ENCODE measurements around the gene NTM. TPM values are rescaled to one million over a fixed set of nuclear protein-coding genes. Genes with fewer than 3 reads are reported as not detected.

The NTM gene
- total and polyA plus RNA-seq, 12 donors, result 0.26 to 11.5 (median 4.0) TPM

GRCh38 chr11:131460931-131461330 is 90.5 kb downstream of the NTM start:
- Histone ChIP-seq H3K4me3 (no peak overlapping the region), H3K36me3 (replicated peaks in 1 of 2) (no peaks in the 10 kb centered on the region), H3K27me3 (no peaks in the 10 kb centered on the region), H3K27ac (no peak overlapping the region), H3K4me1 (replicated peaks in 1 of 2) (no peaks in the 10 kb centered on the region), H3K9me3 (replicated peaks in 1 of 3) (no peaks in the 10 kb centered on the region)
- intact Hi-C loops (cut with DNase I), result no loop called here
- DNase-seq, result no peak
- 88 to 97% (median 92%) methylated on average over 2 of the region's 2 CpGs for WGBS, 4 donors
- TF ChIP-seq POLR2A (IDR thresholded peaks at IDR 0.05) (no peak), CTCF (IDR thresholded peaks at IDR 0.05) (no peak)

GRCh38 chr11:131462622-131463021 is 92.2 kb downstream of the NTM start:
- no peaks in the 10 kb centered on the region for H3K27me3 ChIP-seq
- no peaks in the 10 kb centered on the region for H3K36me3 ChIP-seq (replicated peaks in 1 of 2)
- no peak overlapping the region for H3K27ac ChIP-seq
- intact Hi-C loops (cut with DNase I), result no loop called here
- no peak for TF ChIP-seq POLR2A (IDR thresholded peaks at IDR 0.05)
- no peak for TF ChIP-seq CTCF (IDR thresholded peaks at IDR 0.05)
- H3K9me3 ChIP-seq (replicated peaks in 1 of 3), result no peaks in the 10 kb centered on the region
- no peak overlapping the region for H3K4me3 ChIP-seq
- H3K4me1 ChIP-seq (replicated peaks in 1 of 2), result no peaks in the 10 kb centered on the region
- no peak for DNase-seq
- 78 to 100% (median 93%) methylated on average over 1 of the region's 1 CpG for WGBS, 4 donors

- no peaks in the 10 kb centered on the region for H3K9me3 ChIP-seq (replicated peaks in 1 of 3)
- no peak overlapping the region for H3K4me3 ChIP-seq
- no peak overlapping the region for H3K27ac ChIP-seq
- no peaks in the 10 kb centered on the region for H3K4me1 ChIP-seq (replicated peaks in 1 of 2)
- TF ChIP-seq POLR2A (IDR thresholded peaks at IDR 0.05), result no peak
- no peak for TF ChIP-seq CTCF (IDR thresholded peaks at IDR 0.05)
- 78 to 90% (median 84%) methylated on average over 6 of the region's 6 CpGs for WGBS, 4 donors
- no peak for DNase-seq
- intact Hi-C loops (cut with DNase I), result no loop called here
- no peaks in the 10 kb centered on the region for H3K36me3 ChIP-seq (replicated peaks in 1 of 2)
- no peaks in the 10 kb centered on the region for H3K27me3 ChIP-seq
Observed at GRCh38 chr11:131463162-131463561, 92.7 kb downstream of the NTM start.

GRCh38 chr11:131463649-131464425 is 93.4 kb downstream of the NTM start:
- intact Hi-C loops (cut with DNase I), result no loop called here
- no peaks in the 10 kb centered on the region for H3K4me1 ChIP-seq (replicated peaks in 1 of 2)
- TF ChIP-seq CTCF (IDR thresholded peaks at IDR 0.05), result no peak
- TF ChIP-seq POLR2A (IDR thresholded peaks at IDR 0.05), result no peak
- 38 to 52% (median 48%) methylated on average over 21 to 23 of the region's 23 CpGs for WGBS, 4 donors
- no peak overlapping the region for H3K27ac ChIP-seq
- no peaks in the 10 kb centered on the region for H3K36me3 ChIP-seq (replicated peaks in 1 of 2)
- no peak overlapping the region for H3K4me3 ChIP-seq
- H3K27me3 ChIP-seq, result no peaks in the 10 kb centered on the region
- no peaks in the 10 kb centered on the region for H3K9me3 ChIP-seq (replicated peaks in 1 of 3)
- no peak for DNase-seq

Data from adrenal gland (tissue), 12 donors.